ENCODE results near the gene TADA1. TPM values are rescaled to one million over a fixed set of nuclear protein-coding genes. Genes with fewer than 3 reads are reported as not detected.
A peak's percentile ranks its signal among the peaks of the same experiment; 100 is the strongest.

TADA1 gene
- 22.9 TPM for polyA plus RNA-seq (2012; ENCODE audit: insufficient read depth, insufficient read length)

GRCh38 chr1:166875734-166876539 is at the start of gene TADA1:
Gene TADA1 (minus strand): TSS chr1:166876264. CDS start chr1:166876233, 31 bp downstream.
- peak within 1 kb of the TSS; percentile 71 for H3K4me3 ChIP-seq (ENCODE audit: low read length)
- DNase-seq (ENCODE audit: low read depth, low spot score): peak; percentile 98

GRCh38 chr1:166924823-166925541 is 48.9 kb upstream of the TADA1 start:
- no peak overlapping the region for H3K4me3 ChIP-seq (ENCODE audit: low read length)
- DNase-seq (ENCODE audit: low read depth, low spot score): no peak

- no peak for DNase-seq (ENCODE audit: low read depth, low spot score)
Measured at GRCh38 chr1:166920561-166921475, 44.8 kb upstream of the TADA1 start.

GRCh38 chr1:166918956-166919316 is 42.9 kb upstream of the TADA1 start:
- DNase-seq (ENCODE audit: low read depth, low spot score): no peak
- H3K4me3 ChIP-seq (ENCODE audit: low read length): no peak overlapping the region

More at GRCh38 chr1:166920561-166921475, 44.8 kb upstream of the TADA1 start:
- no peak overlapping the region for H3K4me3 ChIP-seq (ENCODE audit: low read length)

GRCh38 chr1:166918088-166918955 is 42.3 kb upstream of the TADA1 start:
- no peak overlapping the region for H3K4me3 ChIP-seq (ENCODE audit: low read length)
- no peak for DNase-seq (ENCODE audit: low read depth, low spot score)

- no peak overlapping the region for H3K4me3 ChIP-seq (ENCODE audit: low read length)
- DNase-seq (ENCODE audit: low read depth, low spot score): no peak
Measured at GRCh38 chr1:166915941-166916340, 39.9 kb upstream of the TADA1 start.

- no peak for DNase-seq (ENCODE audit: low read depth, low spot score)
- no peak overlapping the region for H3K4me3 ChIP-seq (ENCODE audit: low read length)
Measured at GRCh38 chr1:166915042-166915441, 39.0 kb upstream of the TADA1 start.

GRCh38 chr1:166914111-166914510 is 38.0 kb upstream of the TADA1 start:
- H3K4me3 ChIP-seq (ENCODE audit: low read length): no peak overlapping the region
- DNase-seq (ENCODE audit: low read depth, low spot score): no peak

- DNase-seq (ENCODE audit: low read depth, low spot score): no peak
- H3K4me3 ChIP-seq (ENCODE audit: low read length): no peak overlapping the region
Measured at GRCh38 chr1:166911624-166912023, 35.6 kb upstream of the TADA1 start.

GRCh38 chr1:166910396-166910994 is 34.4 kb upstream of the TADA1 start:
- no peak overlapping the region for H3K4me3 ChIP-seq (ENCODE audit: low read length)
- peak; percentile 93 for DNase-seq (ENCODE audit: low read depth, low spot score)

GRCh38 chr1:166908942-166909341 is 32.9 kb upstream of the TADA1 start:
- H3K4me3 ChIP-seq (ENCODE audit: low read length): no peak overlapping the region
- no peak for DNase-seq (ENCODE audit: low read depth, low spot score)

- no peak for DNase-seq (ENCODE audit: low read depth, low spot score)
- H3K4me3 ChIP-seq (ENCODE audit: low read length): no peak overlapping the region
Measured at GRCh38 chr1:166907763-166908162, 31.7 kb upstream of the TADA1 start.

- DNase-seq (ENCODE audit: low read depth, low spot score): no peak
- H3K4me3 ChIP-seq (ENCODE audit: low read length): no peak overlapping the region
Measured at GRCh38 chr1:166907051-166907450, 31.0 kb upstream of the TADA1 start.

- no peak overlapping the region for H3K4me3 ChIP-seq (ENCODE audit: low read length)
- DNase-seq (ENCODE audit: low read depth, low spot score): no peak
Measured at GRCh38 chr1:166906647-166907046, 30.6 kb upstream of the TADA1 start.

- no peak overlapping the region for H3K4me3 ChIP-seq (ENCODE audit: low read length)
- DNase-seq (ENCODE audit: low read depth, low spot score): peak; percentile 20
Measured at GRCh38 chr1:166905900-166906299, 29.8 kb upstream of the TADA1 start.

GRCh38 chr1:166905136-166905535 is 29.1 kb upstream of the TADA1 start:
- H3K4me3 ChIP-seq (ENCODE audit: low read length): no peak overlapping the region
- DNase-seq (ENCODE audit: low read depth, low spot score): no peak

GRCh38 chr1:166903232-166903631 is 27.2 kb upstream of the TADA1 start:
- H3K4me3 ChIP-seq (ENCODE audit: low read length): no peak overlapping the region
- DNase-seq (ENCODE audit: low read depth, low spot score): no peak

GRCh38 chr1:166902279-166902678 is 26.2 kb upstream of the TADA1 start:
- no peak for DNase-seq (ENCODE audit: low read depth, low spot score)
- no peak overlapping the region for H3K4me3 ChIP-seq (ENCODE audit: low read length)
